GM19452 (cell line): ENCODE measurements around the gene CPSF4.

Experiments
- ATAC-seq: cut with Tn5 transposase; IDR thresholded peaks from one replicate; pipeline ENCODE4 v1.9.1; 2021; ENCODE audit not compliant: unreplicated experiment

Gene CPSF4

GRCh38 chr7:99447943-99448342, 9.2 kb downstream of the CPSF4 start:
- no peak for ATAC-seq

GRCh38 chr7:99448855-99449254, 10.1 kb downstream of the CPSF4 start:
- no peak for ATAC-seq

- no peak for ATAC-seq
Measured at GRCh38 chr7:99449326-99449725, 10.6 kb downstream of the CPSF4 start.

- ATAC-seq: no peak
Measured at GRCh38 chr7:99451936-99452335, 13.2 kb downstream of the CPSF4 start.

DNA sequence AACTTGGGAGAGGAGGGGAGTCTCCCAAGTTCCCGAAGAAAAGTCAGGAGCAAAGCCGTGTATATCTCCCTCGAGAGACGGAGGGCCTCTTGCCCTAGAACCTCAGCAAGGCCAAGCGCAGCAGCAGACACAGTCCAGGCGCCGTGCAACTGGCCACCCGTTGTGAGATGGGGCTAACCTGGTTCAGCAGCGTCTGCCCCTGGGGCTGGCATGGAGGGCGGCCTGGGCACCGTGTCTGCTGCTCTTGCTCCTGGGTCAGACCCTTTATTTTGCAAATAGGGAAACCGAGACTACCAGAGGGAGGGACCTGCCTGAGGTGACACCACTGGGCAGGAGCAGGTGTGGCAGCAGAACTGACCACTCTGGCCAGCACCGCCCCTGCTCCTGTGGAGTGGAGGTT, 13.8 kb downstream of the CPSF4 start:
- no peak for ATAC-seq

- ATAC-seq: no peak
Measured at GRCh38 chr7:99453105-99453504, 14.4 kb downstream of the CPSF4 start.

GRCh38 chr7:99455874-99456273, 17.1 kb downstream of the CPSF4 start:
- no peak for ATAC-seq

- no peak for ATAC-seq
Measured at GRCh38 chr7:99456288-99456687, 17.5 kb downstream of the CPSF4 start.

- no peak for ATAC-seq
Measured at GRCh38 chr7:99457050-99457649, 18.4 kb downstream of the CPSF4 start.

GRCh38 chr7:99457650-99458493, 19.1 kb downstream of the CPSF4 start:
- no peak for ATAC-seq

DNA sequence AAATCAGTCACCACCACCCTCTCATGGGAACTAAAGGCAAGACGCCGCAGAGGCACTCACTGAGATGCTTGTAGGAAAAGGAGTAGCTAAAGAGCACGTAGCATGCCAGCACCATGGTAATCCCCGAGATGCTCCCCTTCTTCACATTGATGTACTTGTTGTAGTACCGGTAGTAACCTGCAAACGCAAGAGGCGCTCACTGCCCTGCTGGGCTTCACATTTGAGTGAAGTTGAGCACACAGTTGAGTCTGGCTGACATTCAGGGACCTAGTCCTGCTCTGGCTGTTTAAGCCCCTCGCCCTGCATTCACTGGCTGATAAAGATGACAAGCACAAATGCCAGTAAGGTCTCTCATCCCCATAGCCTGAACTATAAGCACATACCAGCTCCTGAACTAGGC, 20.3 kb downstream of the CPSF4 start:
- no peak for ATAC-seq

DNA sequence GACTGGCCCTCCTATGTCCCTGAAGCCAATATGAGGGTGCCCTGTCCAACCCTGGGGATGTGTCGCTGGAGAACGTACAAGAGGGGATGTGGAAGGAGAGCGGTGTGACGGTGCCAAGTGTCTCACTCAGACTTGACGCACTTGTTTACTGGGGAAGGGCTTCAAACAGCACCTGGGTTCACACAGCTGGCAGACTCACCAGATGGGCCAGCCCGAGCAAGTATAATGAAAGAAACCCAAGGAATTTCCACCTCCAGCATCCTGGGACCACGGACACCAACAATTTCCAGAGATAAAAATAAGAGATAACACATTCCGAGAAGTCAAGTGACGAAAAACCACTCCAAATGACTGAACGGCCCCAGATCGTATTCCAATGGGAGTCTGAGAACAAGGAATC, 21.9 kb downstream of the CPSF4 start:
- ATAC-seq: no peak

GRCh38 chr7:99461221-99461620, 22.5 kb downstream of the CPSF4 start:
- ATAC-seq: no peak

DNA sequence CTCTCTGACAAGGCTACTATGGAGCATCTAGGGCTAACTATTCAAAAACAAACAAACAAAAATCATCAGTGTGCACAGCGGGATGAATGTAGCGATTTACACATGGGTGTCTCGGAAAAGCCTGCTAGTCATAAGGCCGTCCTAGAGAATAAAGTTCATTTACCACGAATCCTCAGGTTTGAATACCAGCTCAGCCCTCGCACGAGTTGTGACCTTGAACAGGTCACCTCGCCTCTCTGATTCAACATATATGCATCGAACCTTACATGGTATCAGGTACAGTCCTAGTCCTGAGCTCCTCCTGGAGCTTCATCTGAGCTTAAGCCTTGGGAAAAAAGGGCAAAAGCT, 26.7 kb downstream of the CPSF4 start:
- ATAC-seq: no peak

DNA sequence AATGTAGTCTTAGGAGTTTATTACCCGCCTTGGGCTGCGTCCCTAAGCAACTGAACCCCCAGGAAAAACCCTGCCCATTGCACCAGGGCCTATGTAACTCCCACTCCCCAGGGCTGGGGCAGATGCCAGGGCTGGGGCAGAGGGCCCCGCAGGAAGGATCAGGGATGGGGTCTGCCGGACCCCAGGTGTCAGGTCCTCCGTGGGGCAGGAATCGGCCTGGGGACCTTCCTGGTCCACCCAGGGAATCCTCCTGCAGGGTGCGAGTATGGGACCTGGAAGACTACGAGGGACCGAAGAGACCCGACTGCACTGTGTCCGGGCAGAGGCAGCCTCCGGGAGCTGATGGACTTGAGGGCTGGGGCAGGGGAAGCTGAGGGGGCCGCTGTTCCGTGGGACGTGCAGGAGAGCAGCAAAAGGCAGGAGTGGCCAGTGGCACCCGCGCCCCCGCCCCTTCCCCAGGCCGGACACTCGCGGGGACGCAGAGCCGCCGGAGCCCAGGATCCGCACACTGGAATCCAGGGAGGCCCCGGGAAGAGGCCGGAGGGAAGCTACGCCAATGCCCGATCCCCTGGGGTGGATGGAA, 29.7 kb downstream of the CPSF4 start:
- no peak for ATAC-seq

DNA sequence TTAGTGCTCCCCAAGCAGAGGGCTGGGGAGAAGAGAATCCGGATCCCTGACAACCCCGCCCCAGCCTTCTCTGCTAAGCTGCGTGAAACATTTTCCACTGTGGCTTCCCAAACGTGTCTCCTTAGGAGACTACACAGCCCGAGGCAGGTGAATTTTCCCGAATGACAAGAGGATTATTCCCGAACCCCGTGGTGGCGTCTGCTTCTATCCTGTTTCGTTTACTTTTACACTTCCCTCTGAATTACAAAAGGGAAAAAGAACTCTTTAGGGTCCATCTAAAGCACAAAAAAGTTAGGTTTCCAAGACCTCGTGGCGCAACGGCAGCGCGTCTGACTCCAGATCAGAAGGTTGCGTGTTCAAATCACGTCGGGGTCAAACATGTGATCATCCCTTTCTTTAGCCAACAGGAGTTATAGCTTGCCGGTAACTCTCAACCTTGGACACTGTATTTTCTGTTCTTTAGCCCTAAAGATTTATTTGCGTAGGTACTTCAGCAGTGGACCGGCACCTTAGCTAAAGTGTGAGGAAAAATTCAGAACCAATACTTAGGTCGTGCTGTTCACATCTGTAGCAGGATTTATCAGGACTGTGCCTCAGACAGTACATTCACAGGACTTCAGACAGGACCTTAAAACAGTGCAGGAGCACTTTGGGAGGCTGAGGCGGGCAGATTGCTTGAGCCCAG, 30.8 kb downstream of the CPSF4 start:
- ATAC-seq: no peak

DNA sequence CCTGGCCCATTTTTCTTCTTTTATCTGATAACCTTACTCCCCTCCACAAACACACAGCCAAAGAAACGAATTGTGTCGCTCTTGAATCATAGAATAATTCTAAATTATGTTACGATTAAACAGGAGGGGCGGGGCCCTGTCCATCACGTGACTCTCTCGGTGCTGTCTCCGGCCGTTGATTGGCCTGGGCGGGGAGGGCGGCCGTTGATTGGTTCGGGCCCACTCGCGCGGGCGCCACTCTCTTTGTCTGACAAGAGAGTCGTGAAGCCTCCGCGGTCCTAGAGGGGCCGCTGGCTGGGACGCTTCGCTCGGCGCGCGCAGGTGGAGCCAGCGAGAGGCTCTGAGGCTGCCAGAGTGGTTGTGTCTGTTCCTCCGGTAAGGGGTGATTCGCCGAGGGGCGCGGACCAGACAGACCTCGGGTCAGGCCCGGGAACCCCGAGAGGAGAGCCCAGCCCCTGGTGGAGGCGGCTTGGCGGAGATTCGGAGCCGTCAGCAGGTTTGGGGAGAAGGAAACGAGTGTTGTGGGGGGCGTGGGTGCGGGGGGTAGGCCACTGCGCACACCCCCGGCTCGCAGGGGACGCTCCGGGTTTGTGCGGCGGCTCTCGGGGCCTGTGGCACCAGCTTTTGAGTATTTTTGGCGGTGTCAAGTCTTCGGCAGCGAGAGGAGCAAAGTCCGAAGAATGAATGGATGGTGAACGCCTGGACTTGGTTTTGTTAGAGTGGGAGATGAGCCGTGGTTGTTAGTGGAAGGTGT, 34.0 kb downstream of the CPSF4 start, which contains the start of gene ZNF789:
Gene ZNF789, plus strand, starts transcription at position 330 of the 754 bp plus-strand sequence. CDS start 3,567 bp downstream, outside the sequence.
- peak; percentile 94 for ATAC-seq

DNA sequence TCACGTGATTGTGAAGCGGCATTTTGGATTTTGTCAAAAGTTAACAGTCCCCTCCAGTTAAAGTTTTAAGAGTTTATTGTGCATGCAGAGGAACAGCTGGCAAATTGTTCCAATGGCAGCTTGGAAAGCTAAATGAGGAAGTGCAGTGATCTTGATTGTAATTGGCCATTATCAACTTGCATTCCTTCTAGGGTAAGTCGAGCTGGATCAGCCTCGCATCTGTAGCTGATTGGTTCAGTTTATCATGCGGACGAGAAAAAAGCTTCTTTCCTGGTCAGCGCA, 34.5 kb downstream of the CPSF4 start:
- ATAC-seq: no peak

DNA sequence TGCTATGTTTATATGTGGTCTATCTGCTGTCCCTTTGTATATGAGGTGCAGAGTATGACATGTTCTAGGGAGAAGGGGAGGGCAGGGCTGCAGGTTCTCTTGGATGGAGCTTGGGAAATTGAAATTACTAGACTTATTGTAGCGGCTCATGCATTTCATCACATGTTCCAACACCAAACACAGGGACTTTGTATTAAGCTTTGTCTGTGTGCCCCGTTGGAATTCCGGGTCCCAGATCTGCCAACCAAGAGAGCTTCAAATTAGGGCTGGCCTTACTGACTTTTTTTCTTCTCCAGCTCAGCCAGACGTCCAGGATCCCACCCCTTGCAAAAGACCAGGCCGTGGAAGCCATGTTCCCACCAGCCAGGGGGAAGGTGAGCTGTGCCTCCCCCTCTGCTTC, 37.4 kb downstream of the CPSF4 start:
- ATAC-seq: no peak

- ATAC-seq: no peak
Measured at GRCh38 chr7:99478464-99479440, 40.0 kb downstream of the CPSF4 start.
